Measurements from ENCODE around the gene TMEM52B. TPM values are rescaled to one million over a fixed set of nuclear protein-coding genes. Genes with fewer than 3 reads are reported as not detected.
"Not testable (repeated sequence)": the region's sequence is repeated elsewhere in the genome, so short reads cannot be mapped to it uniquely, and the experiment has no call there.

The TMEM52B gene
- total and polyA plus RNA-seq, 4 donors = 0.83 to 2.3 (median 1.8) TPM

- no peaks in the 10 kb centered on the region for H3K9me3 ChIP-seq (ENCODE audit: control insufficient read depth in 4 of 4, insufficient read depth in 3 of 4, low read length in 3 of 4)
- 95 to 96% methylated on average over 5 of the region's 5 CpGs for WGBS, 2 donors
- no peak overlapping the region for H3K4me3 ChIP-seq
- DNase-seq = no peak
- H3K36me3 ChIP-seq (ENCODE audit: control insufficient read depth in 4 of 4, insufficient read depth in 4 of 4, low read length in 4 of 4) = peaks cover 16 to 52% (median 33%) of the 10 kb centered on the region in 4 donors
- no peak overlapping the region for H3K9ac ChIP-seq (ENCODE audit: insufficient read depth in 1 of 2, low read length in 2 of 2)
- no peak for TF ChIP-seq CTCF (IDR thresholded peaks at IDR 0.05; ENCODE audit: control extremely low read depth, extremely low read depth)
- no peak overlapping the region for H3K27ac ChIP-seq (ENCODE audit: low read depth in 1 of 2, low read length in 1 of 2)
- ATAC-seq (ENCODE audit: insufficient read depth, low FRiP score) = no peak
- no peaks in the 10 kb centered on the region for H3K27me3 ChIP-seq (ENCODE audit: control insufficient read depth in 3 of 3, insufficient read depth in 3 of 3, low read length in 2 of 3)
- peaks cover 0 to 17% (median 0%) of the 10 kb centered on the region in 5 donors for H3K4me1 ChIP-seq (ENCODE audit: control insufficient read depth in 5 of 5, insufficient read depth in 5 of 5, low read length in 5 of 5)
Measured at GRCh38 chr12:10221846-10222245, 43.0 kb downstream of the TMEM52B start.

- Histone ChIP-seq H3K9me3 (ENCODE audit: control insufficient read depth in 4 of 4, insufficient read depth in 3 of 4, low read length in 3 of 4) (no peaks in the 10 kb centered on the region), H3K36me3 (ENCODE audit: control insufficient read depth in 4 of 4, insufficient read depth in 4 of 4, low read length in 4 of 4) (peaks cover 16 to 46% (median 32%) of the 10 kb centered on the region in 4 donors), H3K4me1 (ENCODE audit: control insufficient read depth in 5 of 5, insufficient read depth in 5 of 5, low read length in 5 of 5) (peaks cover 0 to 11% (median 0%) of the 10 kb centered on the region in 5 donors), H3K9ac (ENCODE audit: insufficient read depth in 1 of 2, low read length in 2 of 2) (no peak overlapping the region), H3K4me3 (no peak overlapping the region), H3K27ac (ENCODE audit: low read depth in 1 of 2, low read length in 1 of 2) (no peak overlapping the region), H3K27me3 (ENCODE audit: control insufficient read depth in 3 of 3, insufficient read depth in 3 of 3, low read length in 2 of 3) (no peaks in the 10 kb centered on the region)
- ATAC-seq (ENCODE audit: insufficient read depth, low FRiP score) = no peak
- TF ChIP-seq CTCF (IDR thresholded peaks at IDR 0.05; ENCODE audit: control extremely low read depth, extremely low read depth) = no peak
- DNase-seq = no peak
- 92 to 93% methylated on average over 5 of the region's 5 CpGs for WGBS, 2 donors
Measured at GRCh38 chr12:10223208-10223607, 44.4 kb downstream of the TMEM52B start.

- not testable (repeated sequence) for ATAC-seq (ENCODE audit: insufficient read depth, low FRiP score); H3K9ac ChIP-seq (ENCODE audit: insufficient read depth in 1 of 2, low read length in 2 of 2); H3K4me3 ChIP-seq; H3K4me1 ChIP-seq (ENCODE audit: control insufficient read depth in 5 of 5, insufficient read depth in 5 of 5, low read length in 5 of 5); H3K27me3 ChIP-seq (ENCODE audit: control insufficient read depth in 3 of 3, insufficient read depth in 3 of 3, low read length in 2 of 3); H3K9me3 ChIP-seq (ENCODE audit: control insufficient read depth in 4 of 4, insufficient read depth in 3 of 4, low read length in 3 of 4); DNase-seq; H3K27ac ChIP-seq (ENCODE audit: low read depth in 1 of 2, low read length in 1 of 2)
- WGBS, 2 donors = 93 to 96% methylated on average over 19 to 22 of the region's 26 CpGs
- H3K36me3 ChIP-seq (ENCODE audit: control insufficient read depth in 4 of 4, insufficient read depth in 4 of 4, low read length in 4 of 4) = peaks cover 16 to 36% (median 26%) of the 10 kb centered on the region in 4 donors
Measured at GRCh38 chr12:10225426-10225825, 46.6 kb downstream of the TMEM52B start.

GRCh38 chr12:10226086-10226485 is 47.3 kb downstream of the TMEM52B start:
- WGBS, 2 donors = 97% methylated on average over 4 to 6 of the region's 6 CpGs
- no peak for ATAC-seq (ENCODE audit: insufficient read depth, low FRiP score)

More at GRCh38 chr12:10226086-10226485, 47.3 kb downstream of the TMEM52B start:
- H3K9me3 ChIP-seq (ENCODE audit: control insufficient read depth in 4 of 4, insufficient read depth in 3 of 4, low read length in 3 of 4) = no peaks in the 10 kb centered on the region
- H3K27me3 ChIP-seq (ENCODE audit: control insufficient read depth in 3 of 3, insufficient read depth in 3 of 3, low read length in 2 of 3) = no peaks in the 10 kb centered on the region
- no peak overlapping the region for H3K9ac ChIP-seq (ENCODE audit: insufficient read depth in 1 of 2, low read length in 2 of 2)
- H3K4me3 ChIP-seq = no peak overlapping the region
- peaks cover 16 to 32% (median 22%) of the 10 kb centered on the region in 4 donors for H3K36me3 ChIP-seq (ENCODE audit: control insufficient read depth in 4 of 4, insufficient read depth in 4 of 4, low read length in 4 of 4)
- no peak overlapping the region for H3K27ac ChIP-seq (ENCODE audit: low read depth in 1 of 2, low read length in 1 of 2)
- DNase-seq = no peak
- no peak for TF ChIP-seq CTCF (IDR thresholded peaks at IDR 0.05; ENCODE audit: control extremely low read depth, extremely low read depth)
- no peaks in the 10 kb centered on the region for H3K4me1 ChIP-seq (ENCODE audit: control insufficient read depth in 5 of 5, insufficient read depth in 5 of 5, low read length in 5 of 5)
